ENCODE results near the gene LRRC49.

LRRC49 gene

DNA sequence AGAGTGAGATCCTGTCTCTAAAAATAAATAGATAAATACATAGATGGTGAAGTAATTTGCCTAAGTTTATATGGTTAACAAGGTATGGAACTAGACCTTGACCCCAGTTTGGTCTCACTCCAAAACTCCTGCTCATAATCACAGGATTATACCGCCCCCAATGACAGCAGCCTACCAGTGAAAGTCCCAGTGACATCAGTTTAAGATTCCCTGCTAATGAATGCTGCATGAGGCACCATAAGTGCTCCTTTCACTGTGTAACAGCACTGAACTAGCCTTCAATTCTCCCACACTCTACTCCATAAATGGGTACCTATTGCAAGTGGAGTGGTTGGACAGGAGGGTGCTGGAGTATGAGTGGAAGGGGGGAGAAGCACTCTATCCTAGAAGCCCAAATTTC is 199.0 kb downstream of the LRRC49 start:
- Histone ChIP-seq H3K27ac (ENCODE audit: low read depth, low read length) (no peak overlapping the region), H3K18ac (ENCODE audit: low read length) (no peak overlapping the region), H4K5ac (ENCODE audit: low read length) (no peak overlapping the region), H3K79me2 (ENCODE audit: control insufficient read depth, insufficient read depth, low read length) (no peaks in the 10 kb centered on the region), H4K8ac (ENCODE audit: low read depth, low read length) (no peak overlapping the region), H3K56ac (ENCODE audit: low read length) (no peak overlapping the region), H3K27me3 (ENCODE audit: insufficient read depth, low read length, poor library complexity) (no peaks in the 10 kb centered on the region), H3K4me2 (ENCODE audit: low read length) (no peak overlapping the region), H3K36me3 (ENCODE audit: control insufficient read depth, insufficient read depth, low read length) (no peaks in the 10 kb centered on the region), H3K23ac (ENCODE audit: low read length) (no peak overlapping the region), H3K9ac (ENCODE audit: low read length) (no peak overlapping the region), H3K4me3 (ENCODE audit: low read length) (no peak overlapping the region), H3K79me1 (ENCODE audit: low read length) (no peaks in the 10 kb centered on the region), H2AK5ac (ENCODE audit: low read length) (no peak overlapping the region), H3K4me1 (ENCODE audit: control insufficient read depth, low read depth, low read length) (no peaks in the 10 kb centered on the region), H2BK120ac (ENCODE audit: low read depth, low read length) (no peak overlapping the region), H2BK15ac (replicated peaks; ENCODE audit: low read depth) (no peak overlapping the region), H2BK5ac (ENCODE audit: low read length) (no peak overlapping the region), H3K4ac (ENCODE audit: low read depth, low read length) (no peak overlapping the region)
- no CpG with 5 or more reads among the region's 1 CpG for WGBS (ENCODE audit: extremely low coverage, insufficient coverage, low lambda C conversion rate)
- no peak for DNase-seq

DNA sequence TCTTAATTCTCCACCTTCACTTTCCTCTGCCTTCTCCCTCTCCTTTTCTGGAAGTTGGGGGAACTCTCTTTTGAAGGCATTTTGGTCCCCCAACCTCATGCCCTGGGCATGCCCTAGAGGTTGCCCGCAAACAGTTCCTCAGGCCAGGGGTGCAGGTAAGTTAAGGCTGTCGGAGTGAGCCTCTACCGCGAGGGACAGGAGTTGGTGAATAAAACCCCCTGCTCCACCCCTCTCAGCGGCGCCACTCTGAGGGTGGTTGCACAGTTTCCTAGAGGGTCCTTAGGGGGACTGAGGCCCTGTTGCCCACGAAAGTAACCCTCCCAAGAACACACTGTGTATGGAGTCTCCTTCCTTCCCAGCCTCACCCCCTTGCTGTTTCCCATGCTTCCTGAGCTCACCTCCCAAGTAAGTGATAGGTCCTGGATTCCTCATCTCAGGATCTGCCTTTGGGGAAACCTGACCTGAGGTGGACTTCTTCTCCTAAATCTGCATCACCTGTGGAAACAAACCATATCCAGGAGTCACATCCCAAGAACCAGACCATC is 199.5 kb downstream of the LRRC49 start:
- no peaks in the 10 kb centered on the region for H3K79me2 ChIP-seq (ENCODE audit: control insufficient read depth, insufficient read depth, low read length)
- H3K27me3 ChIP-seq (ENCODE audit: insufficient read depth, low read length, poor library complexity), result no peaks in the 10 kb centered on the region
- no peak overlapping the region for H3K9ac ChIP-seq (ENCODE audit: low read length)
- no peak overlapping the region for H2BK120ac ChIP-seq (ENCODE audit: low read depth, low read length)
- WGBS (ENCODE audit: extremely low coverage, insufficient coverage, low lambda C conversion rate), result no CpG with 5 or more reads among the region's 7 CpGs
- H4K5ac ChIP-seq (ENCODE audit: low read length), result no peak overlapping the region
- no peak overlapping the region for H3K4ac ChIP-seq (ENCODE audit: low read depth, low read length)
- no peak for DNase-seq
- H3K4me1 ChIP-seq (ENCODE audit: control insufficient read depth, low read depth, low read length), result no peaks in the 10 kb centered on the region
- H3K56ac ChIP-seq (ENCODE audit: low read length), result no peak overlapping the region
- H3K4me3 ChIP-seq (ENCODE audit: low read length), result no peak overlapping the region
- H4K8ac ChIP-seq (ENCODE audit: low read depth, low read length), result no peak overlapping the region
- H3K79me1 ChIP-seq (ENCODE audit: low read length), result no peaks in the 10 kb centered on the region
- H3K36me3 ChIP-seq (ENCODE audit: control insufficient read depth, insufficient read depth, low read length), result no peaks in the 10 kb centered on the region
- no peak overlapping the region for H2BK15ac ChIP-seq (replicated peaks; ENCODE audit: low read depth)
- H3K18ac ChIP-seq (ENCODE audit: low read length), result no peak overlapping the region
- no peak overlapping the region for H3K23ac ChIP-seq (ENCODE audit: low read length)
- no peak overlapping the region for H2BK5ac ChIP-seq (ENCODE audit: low read length)
- no peak overlapping the region for H2AK5ac ChIP-seq (ENCODE audit: low read length)
- no peak overlapping the region for H3K27ac ChIP-seq (ENCODE audit: low read depth, low read length)
- no peak overlapping the region for H3K4me2 ChIP-seq (ENCODE audit: low read length)

DNA sequence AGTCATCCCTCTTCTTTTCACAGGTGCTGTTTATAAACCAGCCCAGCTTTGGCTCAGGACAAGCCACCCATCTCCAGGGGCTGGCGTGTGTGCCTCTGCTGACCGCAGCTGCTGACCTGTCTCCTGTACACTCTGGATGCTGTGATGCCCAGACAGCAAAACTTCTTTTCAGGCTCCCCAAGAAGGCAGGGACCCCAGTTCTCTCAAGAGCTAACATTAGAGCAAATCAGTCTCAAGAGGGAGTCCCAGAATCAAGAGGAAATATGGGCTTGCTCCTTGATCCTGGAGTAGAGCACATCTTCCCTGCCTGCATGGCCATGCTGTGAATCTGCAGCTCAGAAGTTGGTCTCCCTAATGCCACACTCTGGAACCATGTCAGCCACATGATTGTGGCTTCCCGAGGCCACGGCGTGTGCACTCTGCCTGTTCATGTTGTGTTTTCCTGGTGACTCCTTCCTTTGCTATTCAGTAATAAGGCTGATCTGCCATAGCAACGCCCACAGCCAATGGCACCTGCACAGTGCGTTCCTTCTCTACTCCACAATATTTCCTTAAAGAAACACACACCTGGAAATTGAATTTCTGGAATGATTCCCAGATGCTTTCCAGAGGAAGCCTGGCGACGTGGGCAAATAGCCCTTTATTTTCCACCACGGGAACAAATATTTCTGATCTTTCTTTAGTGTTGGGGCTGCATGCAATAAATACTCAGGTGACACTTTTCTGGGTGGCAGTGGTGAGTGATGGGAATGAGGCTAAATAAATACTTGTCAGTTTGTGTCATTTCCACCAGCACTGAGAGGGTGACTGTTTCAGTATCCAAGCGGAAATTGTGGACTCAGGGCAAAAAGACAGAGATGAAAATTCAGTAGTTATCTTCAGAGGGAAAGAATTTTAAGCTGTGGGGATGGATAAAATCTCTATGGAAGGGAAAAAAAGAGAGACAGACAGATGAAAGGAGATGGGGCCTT is 200.7 kb downstream of the LRRC49 start:
- Histone ChIP-seq H4K8ac (ENCODE audit: low read depth, low read length) (no peak overlapping the region), H2BK5ac (ENCODE audit: low read length) (no peak overlapping the region), H3K79me1 (ENCODE audit: low read length) (no peaks in the 10 kb centered on the region), H3K4me3 (ENCODE audit: low read length) (no peak overlapping the region), H2BK15ac (replicated peaks; ENCODE audit: low read depth) (no peak overlapping the region), H3K36me3 (ENCODE audit: control insufficient read depth, insufficient read depth, low read length) (no peaks in the 10 kb centered on the region), H3K4ac (ENCODE audit: low read depth, low read length) (no peak overlapping the region), H2AK5ac (ENCODE audit: low read length) (no peak overlapping the region), H3K4me1 (ENCODE audit: control insufficient read depth, low read depth, low read length) (no peaks in the 10 kb centered on the region), H4K5ac (ENCODE audit: low read length) (no peak overlapping the region), H3K18ac (ENCODE audit: low read length) (no peak overlapping the region), H2BK120ac (ENCODE audit: low read depth, low read length) (no peak overlapping the region), H3K79me2 (ENCODE audit: control insufficient read depth, insufficient read depth, low read length) (no peaks in the 10 kb centered on the region), H3K23ac (ENCODE audit: low read length) (no peak overlapping the region), H3K9ac (ENCODE audit: low read length) (no peak overlapping the region), H3K4me2 (ENCODE audit: low read length) (no peak overlapping the region), H3K27ac (ENCODE audit: low read depth, low read length) (no peak overlapping the region), H3K56ac (ENCODE audit: low read length) (no peak overlapping the region), H3K27me3 (ENCODE audit: insufficient read depth, low read length, poor library complexity) (no peaks in the 10 kb centered on the region)
- DNase-seq, result no peak
- WGBS (ENCODE audit: extremely low coverage, insufficient coverage, low lambda C conversion rate), result no CpG with 5 or more reads among the region's 11 CpGs

DNA sequence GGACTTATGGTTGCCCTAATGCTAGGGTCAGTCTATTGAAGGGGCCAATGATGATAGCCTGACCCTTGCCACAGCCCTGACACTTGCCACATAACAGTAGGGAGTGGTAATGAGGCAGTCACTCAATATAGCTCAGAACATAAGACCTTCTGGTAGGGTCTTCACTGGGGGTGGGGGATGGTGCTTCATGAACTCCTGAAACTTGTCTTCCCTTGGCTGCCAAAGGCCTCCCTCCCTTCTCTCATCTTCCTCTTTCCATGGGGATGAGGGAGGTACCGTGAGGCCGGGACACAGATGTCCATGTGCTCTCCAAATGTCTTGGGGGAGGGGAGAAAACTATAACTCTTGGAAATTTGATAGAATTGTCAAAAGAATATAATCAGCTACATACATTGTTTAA is 201.5 kb downstream of the LRRC49 start:
- H3K79me2 ChIP-seq (ENCODE audit: control insufficient read depth, insufficient read depth, low read length), result no peaks in the 10 kb centered on the region
- no CpG with 5 or more reads among the region's 2 CpGs for WGBS (ENCODE audit: extremely low coverage, insufficient coverage, low lambda C conversion rate)

DNA sequence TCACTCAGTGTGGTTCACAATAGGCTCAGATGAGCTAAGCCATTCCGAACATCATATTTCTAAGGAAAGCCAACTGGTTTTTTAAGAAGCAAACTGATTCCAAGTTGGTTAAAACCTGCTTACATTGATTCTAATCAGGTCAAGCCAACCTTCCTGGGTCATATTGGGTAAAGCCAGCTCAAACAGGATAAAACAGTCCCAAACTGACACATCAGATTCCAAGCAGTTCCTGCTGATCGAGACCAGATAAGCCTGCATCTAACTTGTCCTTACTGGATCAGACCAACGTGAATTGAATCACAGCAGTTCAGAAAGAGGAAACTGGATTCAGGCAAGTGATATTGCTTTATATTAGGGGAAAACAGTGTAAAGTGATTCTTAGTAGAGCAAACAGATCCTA is 204.1 kb downstream of the LRRC49 start:
- no peak overlapping the region for H4K5ac ChIP-seq (ENCODE audit: low read length)
- no peak overlapping the region for H3K18ac ChIP-seq (ENCODE audit: low read length)
- no peak overlapping the region for H3K4me3 ChIP-seq (ENCODE audit: low read length)
- DNase-seq, result peak; percentile 56
- H3K4ac ChIP-seq (ENCODE audit: low read depth, low read length), result no peak overlapping the region
- no peak overlapping the region for H3K9ac ChIP-seq (ENCODE audit: low read length)
- no peak overlapping the region for H3K56ac ChIP-seq (ENCODE audit: low read length)
- no peak overlapping the region for H2BK120ac ChIP-seq (ENCODE audit: low read depth, low read length)
- H3K27me3 ChIP-seq (ENCODE audit: insufficient read depth, low read length, poor library complexity), result no peaks in the 10 kb centered on the region
- H2BK15ac ChIP-seq (replicated peaks; ENCODE audit: low read depth), result no peak overlapping the region
- H2BK5ac ChIP-seq (ENCODE audit: low read length), result no peak overlapping the region
- H3K79me2 ChIP-seq (ENCODE audit: control insufficient read depth, insufficient read depth, low read length), result no peaks in the 10 kb centered on the region
- no peaks in the 10 kb centered on the region for H3K79me1 ChIP-seq (ENCODE audit: low read length)
- H3K4me1 ChIP-seq (ENCODE audit: control insufficient read depth, low read depth, low read length), result no peaks in the 10 kb centered on the region
- WGBS (ENCODE audit: extremely low coverage, insufficient coverage, low lambda C conversion rate), result no CpG with 5 or more reads among the region's 3 CpGs
- H3K23ac ChIP-seq (ENCODE audit: low read length), result no peak overlapping the region
- no peak overlapping the region for H4K8ac ChIP-seq (ENCODE audit: low read depth, low read length)
- H2AK5ac ChIP-seq (ENCODE audit: low read length), result no peak overlapping the region
- H3K4me2 ChIP-seq (ENCODE audit: low read length), result no peak overlapping the region
- no peaks in the 10 kb centered on the region for H3K36me3 ChIP-seq (ENCODE audit: control insufficient read depth, insufficient read depth, low read length)
- no peak overlapping the region for H3K27ac ChIP-seq (ENCODE audit: low read depth, low read length)

More for the DNA sequence above, 201.5 kb downstream of the LRRC49 start:
- Histone ChIP-seq H3K18ac (ENCODE audit: low read length) (no peak overlapping the region), H3K56ac (ENCODE audit: low read length) (no peak overlapping the region), H4K5ac (ENCODE audit: low read length) (no peak overlapping the region), H2BK120ac (ENCODE audit: low read depth, low read length) (no peak overlapping the region), H3K4me3 (ENCODE audit: low read length) (no peak overlapping the region), H3K27me3 (ENCODE audit: insufficient read depth, low read length, poor library complexity) (no peaks in the 10 kb centered on the region), H2BK15ac (replicated peaks; ENCODE audit: low read depth) (no peak overlapping the region), H2AK5ac (ENCODE audit: low read length) (no peak overlapping the region), H3K36me3 (ENCODE audit: control insufficient read depth, insufficient read depth, low read length) (no peaks in the 10 kb centered on the region), H3K23ac (ENCODE audit: low read length) (no peak overlapping the region), H3K79me1 (ENCODE audit: low read length) (no peaks in the 10 kb centered on the region), H3K4me1 (ENCODE audit: control insufficient read depth, low read depth, low read length) (no peaks in the 10 kb centered on the region), H3K4ac (ENCODE audit: low read depth, low read length) (no peak overlapping the region), H3K27ac (ENCODE audit: low read depth, low read length) (no peak overlapping the region), H3K9ac (ENCODE audit: low read length) (no peak overlapping the region), H4K8ac (ENCODE audit: low read depth, low read length) (no peak overlapping the region), H2BK5ac (ENCODE audit: low read length) (no peak overlapping the region), H3K4me2 (ENCODE audit: low read length) (no peak overlapping the region)
- no peak for DNase-seq

Data from mesendoderm (in vitro differentiated cells).